HG03565 (cell line): ENCODE measurements around the gene LRRC46.

Experiments
- ATAC-seq: cut with Tn5 transposase; IDR thresholded peaks from one replicate; pipeline ENCODE4 v1.9.1; 2021; ENCODE audit warnings: mild to moderate bottlenecking, moderate library complexity; ENCODE audit not compliant: unreplicated experiment

The LRRC46 gene

GRCh38 chr17:47831003-47831933 is at the start of gene LRRC46, which contains the start of gene MRPL10:
Gene LRRC46 (plus strand): TSS chr17:47831670. CDS start chr17:47831990, 320 bp downstream.
Gene MRPL10 (minus strand): TSS chr17:47831541. CDS start chr17:47831511, 30 bp downstream.
- peak; percentile 73 for ATAC-seq

- ATAC-seq, result no peak
Observed at GRCh38 chr17:47785538-47786123, 45.8 kb upstream of the LRRC46 start.

- no peak for ATAC-seq
Observed at GRCh38 chr17:47789611-47790561, 41.6 kb upstream of the LRRC46 start.

- ATAC-seq, result no peak
Observed at GRCh38 chr17:47791025-47791424, 40.4 kb upstream of the LRRC46 start.

GRCh38 chr17:47792457-47792856 is 39.0 kb upstream of the LRRC46 start:
- no peak for ATAC-seq

- ATAC-seq, result no peak
Observed at GRCh38 chr17:47792979-47793378, 38.5 kb upstream of the LRRC46 start.

GRCh38 chr17:47797797-47798196 is 33.7 kb upstream of the LRRC46 start:
- no peak for ATAC-seq

- ATAC-seq, result no peak
Observed at GRCh38 chr17:47800686-47801085, 30.8 kb upstream of the LRRC46 start.

- ATAC-seq, result no peak
Observed at GRCh38 chr17:47801176-47801765, 30.2 kb upstream of the LRRC46 start.

- no peak for ATAC-seq
Observed at GRCh38 chr17:47801906-47802305, 29.6 kb upstream of the LRRC46 start.

- ATAC-seq, result no peak
Observed at GRCh38 chr17:47802341-47803022, 29.0 kb upstream of the LRRC46 start.

- ATAC-seq, result no peak
Observed at GRCh38 chr17:47803201-47803600, 28.3 kb upstream of the LRRC46 start.

- ATAC-seq, result no peak
Observed at GRCh38 chr17:47803751-47804150, 27.7 kb upstream of the LRRC46 start.

- no peak for ATAC-seq
Observed at GRCh38 chr17:47804461-47804860, 27.0 kb upstream of the LRRC46 start.

- no peak for ATAC-seq
Observed at GRCh38 chr17:47806026-47806912, 25.2 kb upstream of the LRRC46 start.

- no peak for ATAC-seq
Observed at GRCh38 chr17:47806913-47807255, 24.6 kb upstream of the LRRC46 start.

GRCh38 chr17:47807421-47807820 is 24.0 kb upstream of the LRRC46 start:
- ATAC-seq, result no peak

- ATAC-seq, result no peak
Observed at GRCh38 chr17:47808036-47808829, 23.2 kb upstream of the LRRC46 start.
